IMR-90 (cell line): Measurements from ENCODE around the gene ZNF616.

Source experiments
- CHD1 ChIP-seq: IDR thresholded peaks from 2 replicates; pipeline ENCODE4 v1.6.1; 2012; ENCODE audit warnings: low read depth, low read length, improper control_type of control experiment
- CTCF ChIP-seq: conservative IDR thresholded peaks from 2 replicates; pipeline ENCODE4 v1.5.1; 2012; ENCODE audit warnings: mild to moderate bottlenecking, low read depth, low read length, improper control_type of control experiment
- POLR2A ChIP-seq: IDR thresholded peaks from 2 replicates; pipeline ENCODE4 v1.6.1; 2012; ENCODE audit warnings: mild to moderate bottlenecking, low read depth, low read length
- RAD21 ChIP-seq: IDR thresholded peaks from 2 replicates; pipeline ENCODE4 v1.6.1; 2012; ENCODE audit warnings: low read length, improper control_type of control experiment
- RCOR1 ChIP-seq: IDR thresholded peaks from 2 replicates; pipeline ENCODE4 v1.6.1; 2012; ENCODE audit warnings: mild to moderate bottlenecking, low read length, improper control_type of control experiment; ENCODE audit not compliant: insufficient replicate concordance
- SMC3 ChIP-seq: fragments of 150-350 bp; IDR thresholded peaks from 2 replicates; pipeline ENCODE4 v1.6.1; 2016; ENCODE audit warnings: low read depth, mild to moderate bottlenecking, antibody characterized with exemption, low read length, moderate library complexity
- USF2 ChIP-seq: fragments of 150-350 bp; IDR thresholded peaks from 2 replicates; pipeline ENCODE4 v1.6.1; 2017; ENCODE audit warnings: mild to moderate bottlenecking, antibody characterized with exemption, low read length, low read depth

GRCh38 chr19:52140032-52140710 lies 433 bp upstream of the ZNF616 start:
- no peak for TF ChIP-seq RAD21
- no peak for TF ChIP-seq CTCF
- no peak for TF ChIP-seq POLR2A
- no peak for TF ChIP-seq USF2
- no peak for TF ChIP-seq SMC3
- TF ChIP-seq CHD1, result no peak
- no peak for TF ChIP-seq RCOR1
